Measurements from ENCODE around the gene CPNE7.

GRCh38 chr16:89601906-89602272 is 26.3 kb downstream of the CPNE7 start:
- TF ChIP-seq GATA2 (IDR thresholded peaks at IDR 0.05; ENCODE audit: low read depth, low read length) (no peak), GATA3 (IDR thresholded peaks at IDR 0.05; ENCODE audit: low read depth, low read length) (no peak)
